BE2C (cell line): ENCODE data around the gene GNAO1.
"Not testable (repeated sequence)": the region's sequence is repeated elsewhere in the genome, so short reads cannot be mapped to it uniquely, and the experiment has no call there.

Experiments
- DNase-seq: peaks from one replicate; pipeline ENCODE4 v3.0.0-alpha.2; 2020
- H3K27me3 ChIP-seq: fragments of 250-450 bp; sonication (Bioruptor Pico); 2 replicates; pipeline ENCODE4 v1.5.1; 2020; ENCODE audit warnings: mild to moderate bottlenecking
- H3K36me3 ChIP-seq: fragments of 250-450 bp; sonication (Bioruptor Pico); 2 replicates; pipeline ENCODE4 v1.5.1; 2020; ENCODE audit warnings: mild to moderate bottlenecking
- H3K4me1 ChIP-seq: fragments of 250-450 bp; sonication (Bioruptor Pico); 2 replicates; pipeline ENCODE4 v1.5.1; 2020
- H3K4me3 ChIP-seq: 2 replicates; pipeline ENCODE4 v1.5.1; 2011; ENCODE audit warnings: low read depth, low read length
- H3K9me3 ChIP-seq: fragments of 250-450 bp; sonication (Bioruptor Pico); 2 replicates; pipeline ENCODE4 v1.5.1; 2020
- CTCF ChIP-seq: IDR thresholded peaks from 2 replicates; pipeline ENCODE4 v1.5.1; 2012; ENCODE audit warnings: mild to moderate bottlenecking, low read depth, low read length

The GNAO1 gene

GRCh38 chr16:56382901-56383355, 191.6 kb downstream of the GNAO1 start:
- Histone ChIP-seq H3K4me3 (no peak overlapping the region), H3K36me3 (peaks cover 22% of the 10 kb centered on the region), H3K4me1 (no peaks in the 10 kb centered on the region), H3K9me3 (peaks cover 5% of the 10 kb centered on the region), H3K27me3 (no peaks in the 10 kb centered on the region)
- DNase-seq, result no peak
- TF ChIP-seq CTCF, result no peak

- TF ChIP-seq CTCF, result no peak
- no peak overlapping the region for H3K4me3 ChIP-seq
- DNase-seq, result no peak
- H3K36me3 ChIP-seq, result peaks cover 25% of the 10 kb centered on the region
- H3K9me3 ChIP-seq, result peaks cover 5% of the 10 kb centered on the region
- no peaks in the 10 kb centered on the region for H3K4me1 ChIP-seq
- H3K27me3 ChIP-seq, result no peaks in the 10 kb centered on the region
Observed at GRCh38 chr16:56384074-56384721, 192.9 kb downstream of the GNAO1 start.

- Histone ChIP-seq H3K4me1 (no peaks in the 10 kb centered on the region), H3K36me3 (peaks cover 27% of the 10 kb centered on the region), H3K27me3 (no peaks in the 10 kb centered on the region), H3K4me3 (no peak overlapping the region), H3K9me3 (no peaks in the 10 kb centered on the region; the same call in 1 of the 2 replicates)
- DNase-seq, result no peak
- TF ChIP-seq CTCF, result no peak
Observed at GRCh38 chr16:56387396-56387795, 196.1 kb downstream of the GNAO1 start.

GRCh38 chr16:56388209-56388608, 196.9 kb downstream of the GNAO1 start:
- Histone ChIP-seq H3K4me3 (no peak overlapping the region), H3K36me3 (peaks cover 27% of the 10 kb centered on the region), H3K27me3 (no peaks in the 10 kb centered on the region), H3K9me3 (no peaks in the 10 kb centered on the region; the same call in 1 of the 2 replicates), H3K4me1 (no peaks in the 10 kb centered on the region)
- no peak for TF ChIP-seq CTCF
- DNase-seq, result no peak

GRCh38 chr16:56389554-56389953, 198.3 kb downstream of the GNAO1 start:
- no peaks in the 10 kb centered on the region for H3K27me3 ChIP-seq
- H3K36me3 ChIP-seq, result peaks cover 27% of the 10 kb centered on the region
- no peak for TF ChIP-seq CTCF
- H3K4me3 ChIP-seq, result no peak overlapping the region
- H3K9me3 ChIP-seq, result no peaks in the 10 kb centered on the region; the same call in 1 of the 2 replicates
- H3K4me1 ChIP-seq, result no peaks in the 10 kb centered on the region
- DNase-seq, result no peak

- not testable (repeated sequence) for H3K9me3 ChIP-seq, H3K27me3 ChIP-seq, H3K4me3 ChIP-seq, DNase-seq, H3K4me1 ChIP-seq
- H3K36me3 ChIP-seq, result peaks cover 16% of the 10 kb centered on the region
Observed at GRCh38 chr16:56396724-56397123, 205.4 kb downstream of the GNAO1 start.

GRCh38 chr16:56399047-56399446, 207.8 kb downstream of the GNAO1 start:
- H3K27me3 ChIP-seq, result no peaks in the 10 kb centered on the region
- peaks cover 24% of the 10 kb centered on the region for H3K36me3 ChIP-seq
- DNase-seq, result no peak
- no peak for TF ChIP-seq CTCF
- no peaks in the 10 kb centered on the region for H3K4me1 ChIP-seq
- H3K4me3 ChIP-seq, result no peak overlapping the region
- no peaks in the 10 kb centered on the region for H3K9me3 ChIP-seq
